NB4 (cell line): Measurements from ENCODE around the gene CFAP43.

Experiments used
- POLR2A ChIP-seq: IDR thresholded peaks from 2 replicates; pipeline ENCODE4 v1.6.1; 2011; ENCODE audit warnings: mild to moderate bottlenecking; ENCODE audit not compliant: insufficient read length; ENCODE audit errors: extremely low read depth
- TF ChIP-seq, protein P1 (sequence below): IDR thresholded peaks from one replicate; pipeline ENCODE4 v1.5.1; 2012; ENCODE audit warnings: low read depth, low read length

DNA sequence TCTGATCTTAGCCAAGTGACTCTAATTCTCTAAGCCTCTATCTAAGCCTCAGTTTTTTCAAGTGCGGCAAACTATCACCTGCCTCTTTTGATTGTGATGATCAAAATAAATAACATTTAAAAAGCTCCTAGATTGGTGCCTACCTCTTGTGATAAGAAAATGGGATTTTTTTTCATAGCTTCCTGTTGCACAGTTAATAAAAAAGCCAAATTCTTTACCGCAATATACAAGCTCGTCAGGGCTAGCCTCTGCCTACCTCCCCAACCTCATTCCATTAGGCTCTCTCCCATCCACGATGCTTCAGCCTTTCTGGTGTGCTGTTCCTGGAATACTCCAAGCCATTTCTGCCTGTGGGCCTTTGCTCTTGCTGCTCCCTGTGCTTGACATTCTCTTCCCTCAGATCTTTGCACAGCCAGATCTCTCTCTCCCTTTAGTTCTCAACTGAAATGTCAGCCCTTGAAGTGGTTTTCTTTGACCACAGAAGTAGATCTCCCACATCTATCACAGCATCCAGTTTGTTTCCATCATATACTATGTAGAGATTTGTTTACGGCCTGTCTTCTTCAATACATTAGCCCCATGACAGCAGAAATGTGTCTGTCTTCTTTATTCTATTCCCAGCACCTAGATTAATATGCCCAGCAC is 61.4 kb downstream of the CFAP43 start:
- no peak for TF ChIP-seq POLR2A
- TF ChIP-seq, protein P1, sequence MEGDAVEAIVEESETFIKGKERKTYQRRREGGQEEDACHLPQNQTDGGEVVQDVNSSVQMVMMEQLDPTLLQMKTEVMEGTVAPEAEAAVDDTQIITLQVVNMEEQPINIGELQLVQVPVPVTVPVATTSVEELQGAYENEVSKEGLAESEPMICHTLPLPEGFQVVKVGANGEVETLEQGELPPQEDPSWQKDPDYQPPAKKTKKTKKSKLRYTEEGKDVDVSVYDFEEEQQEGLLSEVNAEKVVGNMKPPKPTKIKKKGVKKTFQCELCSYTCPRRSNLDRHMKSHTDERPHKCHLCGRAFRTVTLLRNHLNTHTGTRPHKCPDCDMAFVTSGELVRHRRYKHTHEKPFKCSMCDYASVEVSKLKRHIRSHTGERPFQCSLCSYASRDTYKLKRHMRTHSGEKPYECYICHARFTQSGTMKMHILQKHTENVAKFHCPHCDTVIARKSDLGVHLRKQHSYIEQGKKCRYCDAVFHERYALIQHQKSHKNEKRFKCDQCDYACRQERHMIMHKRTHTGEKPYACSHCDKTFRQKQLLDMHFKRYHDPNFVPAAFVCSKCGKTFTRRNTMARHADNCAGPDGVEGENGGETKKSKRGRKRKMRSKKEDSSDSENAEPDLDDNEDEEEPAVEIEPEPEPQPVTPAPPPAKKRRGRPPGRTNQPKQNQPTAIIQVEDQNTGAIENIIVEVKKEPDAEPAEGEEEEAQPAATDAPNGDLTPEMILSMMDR, result no peak
